IMR-90 (cell line): ENCODE data around the gene DESI1.

Source experiments
- BHLHE40 ChIP-seq: fragments of 150-350 bp; IDR thresholded peaks from 2 replicates; pipeline ENCODE4 v1.6.1; 2016; ENCODE audit warnings: mild to moderate bottlenecking, low read depth, low read length
- CTCF ChIP-seq: conservative IDR thresholded peaks from 2 replicates; pipeline ENCODE4 v1.5.1; 2012; ENCODE audit warnings: mild to moderate bottlenecking, low read depth, low read length, improper control_type of control experiment
- ELK1 ChIP-seq: fragments of 150-350 bp; IDR thresholded peaks from 2 replicates; pipeline ENCODE4 v1.6.1; 2016; ENCODE audit warnings: low read depth, mild to moderate bottlenecking, low read length, moderate library complexity, borderline replicate concordance
- MAZ ChIP-seq: IDR thresholded peaks from 2 replicates; pipeline ENCODE4 v1.6.1; 2012; ENCODE audit warnings: low read depth, mild to moderate bottlenecking, low read length, improper control_type of control experiment, moderate library complexity, borderline replicate concordance
- POLR2A ChIP-seq: IDR thresholded peaks from 2 replicates; pipeline ENCODE4 v1.6.1; 2012; ENCODE audit warnings: mild to moderate bottlenecking, low read depth, low read length

GRCh38 chr22:41587347-41587723, 33.5 kb downstream of the DESI1 start:
- no peak for TF ChIP-seq CTCF
- TF ChIP-seq MAZ, result no peak
- TF ChIP-seq BHLHE40, result no peak
- no peak for TF ChIP-seq ELK1
- no peak for TF ChIP-seq POLR2A
